Astrocyte of the cerebellum (primary cell): Measurements from ENCODE around the gene FAM53B.

Experiments used
- DNase-seq: peaks from one replicate; pipeline ENCODE4 v3.0.0-alpha.2; 2011; ENCODE audit warnings: low read depth
- H3K4me3 ChIP-seq: 2 replicates; pipeline ENCODE4 v1.5.1; 2011; ENCODE audit warnings: mild to moderate bottlenecking, low read depth, low read length, moderate library complexity
- in situ Hi-C: cut with HindIII; loops from 2 replicates; pipeline ENCODE4 v1.10.0; 2017; ENCODE audit warnings: low sequenced_read_pairs
- TF ChIP-seq, protein P1 (sequence below): IDR thresholded peaks from 2 replicates; pipeline ENCODE4 v1.5.1; 2012; ENCODE audit warnings: low read length, low read depth, moderate library complexity, mild to moderate bottlenecking; ENCODE audit errors: missing control alignments

FAM53B gene

DNA sequence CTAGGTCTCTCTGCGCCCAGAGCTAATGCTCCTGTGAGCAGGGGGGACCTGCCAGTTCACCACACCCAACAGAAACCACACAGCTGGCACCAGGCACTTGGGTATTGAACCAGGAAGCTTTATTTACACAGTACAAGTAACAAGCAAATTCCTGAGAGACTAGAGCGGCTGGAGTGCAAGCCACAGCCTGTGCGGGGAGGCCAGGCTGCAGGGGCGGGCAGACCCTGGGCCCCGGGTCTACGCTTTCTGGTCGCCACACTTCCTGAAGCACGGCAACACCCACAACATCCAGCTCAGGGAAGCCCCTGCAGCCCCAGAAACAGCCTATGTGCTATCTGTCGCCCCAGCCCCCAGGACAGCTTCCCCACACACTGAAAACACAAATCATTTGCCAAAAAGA is 125.0 kb downstream of the FAM53B start:
- TF ChIP-seq, protein P1, sequence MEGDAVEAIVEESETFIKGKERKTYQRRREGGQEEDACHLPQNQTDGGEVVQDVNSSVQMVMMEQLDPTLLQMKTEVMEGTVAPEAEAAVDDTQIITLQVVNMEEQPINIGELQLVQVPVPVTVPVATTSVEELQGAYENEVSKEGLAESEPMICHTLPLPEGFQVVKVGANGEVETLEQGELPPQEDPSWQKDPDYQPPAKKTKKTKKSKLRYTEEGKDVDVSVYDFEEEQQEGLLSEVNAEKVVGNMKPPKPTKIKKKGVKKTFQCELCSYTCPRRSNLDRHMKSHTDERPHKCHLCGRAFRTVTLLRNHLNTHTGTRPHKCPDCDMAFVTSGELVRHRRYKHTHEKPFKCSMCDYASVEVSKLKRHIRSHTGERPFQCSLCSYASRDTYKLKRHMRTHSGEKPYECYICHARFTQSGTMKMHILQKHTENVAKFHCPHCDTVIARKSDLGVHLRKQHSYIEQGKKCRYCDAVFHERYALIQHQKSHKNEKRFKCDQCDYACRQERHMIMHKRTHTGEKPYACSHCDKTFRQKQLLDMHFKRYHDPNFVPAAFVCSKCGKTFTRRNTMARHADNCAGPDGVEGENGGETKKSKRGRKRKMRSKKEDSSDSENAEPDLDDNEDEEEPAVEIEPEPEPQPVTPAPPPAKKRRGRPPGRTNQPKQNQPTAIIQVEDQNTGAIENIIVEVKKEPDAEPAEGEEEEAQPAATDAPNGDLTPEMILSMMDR = no peak
- DNase-seq = no peak
- H3K4me3 ChIP-seq = no peak overlapping the region
- in situ Hi-C loops = loop anchor here (5.0 kb wide), 1 partner anchor 43 kb away; no protein-coding TSS in a partner anchor

DNA sequence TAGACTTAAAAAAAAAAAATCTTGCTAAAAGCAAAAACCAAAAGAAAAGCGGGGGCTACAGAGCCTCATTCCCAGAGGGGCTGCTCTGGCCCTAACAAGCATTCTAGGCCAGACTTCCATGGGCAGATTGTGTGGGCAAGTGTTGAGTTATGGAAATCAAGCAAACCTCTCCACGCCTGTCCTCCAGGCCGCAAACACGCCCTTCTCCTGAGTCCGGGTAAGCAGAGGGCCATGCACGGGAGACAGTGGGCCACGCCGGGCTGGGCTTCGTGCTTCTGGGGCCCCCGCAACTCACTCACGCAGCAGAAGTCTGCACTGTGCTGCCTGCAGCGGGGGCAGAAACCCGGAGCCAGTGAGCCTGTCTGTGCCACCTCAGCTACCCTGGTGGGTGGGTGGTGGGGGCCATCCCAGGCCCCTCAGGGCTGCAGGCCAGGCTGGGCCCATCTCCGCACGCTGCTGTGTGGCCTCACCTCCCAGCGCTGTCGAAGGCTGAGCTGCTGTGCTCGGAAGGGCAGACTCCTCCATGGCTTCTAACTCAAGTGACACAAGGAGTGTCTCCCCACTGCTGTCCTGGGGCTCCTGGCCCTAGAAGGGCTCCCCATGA is 125.6 kb downstream of the FAM53B start:
- no peak overlapping the region for H3K4me3 ChIP-seq
- in situ Hi-C loops = loop anchor here (5.0 kb wide), 1 partner anchor 44 kb away; no protein-coding TSS in a partner anchor
- TF ChIP-seq, protein P1 = no peak
- no peak for DNase-seq

DNA sequence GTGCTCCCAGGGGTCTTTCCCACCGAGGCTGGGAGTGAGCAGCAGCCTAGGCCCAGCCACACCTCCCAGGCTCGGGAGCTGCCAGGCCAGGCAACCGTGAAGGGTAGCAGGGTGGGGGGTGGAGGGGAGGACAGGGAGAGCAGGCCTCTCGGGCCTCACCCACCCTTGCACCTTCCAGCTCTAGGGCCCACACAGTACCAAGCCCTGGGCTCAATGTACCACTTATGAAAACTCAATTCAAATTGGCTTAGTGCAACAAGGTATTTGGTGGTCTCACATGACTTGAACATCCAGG is 127.4 kb downstream of the FAM53B start:
- DNase-seq = no peak
- no peak overlapping the region for H3K4me3 ChIP-seq
- in situ Hi-C loops = loop anchor here (5.0 kb wide), 1 partner anchor 46 kb away; no protein-coding TSS in a partner anchor
- TF ChIP-seq, protein P1 = no peak

DNA sequence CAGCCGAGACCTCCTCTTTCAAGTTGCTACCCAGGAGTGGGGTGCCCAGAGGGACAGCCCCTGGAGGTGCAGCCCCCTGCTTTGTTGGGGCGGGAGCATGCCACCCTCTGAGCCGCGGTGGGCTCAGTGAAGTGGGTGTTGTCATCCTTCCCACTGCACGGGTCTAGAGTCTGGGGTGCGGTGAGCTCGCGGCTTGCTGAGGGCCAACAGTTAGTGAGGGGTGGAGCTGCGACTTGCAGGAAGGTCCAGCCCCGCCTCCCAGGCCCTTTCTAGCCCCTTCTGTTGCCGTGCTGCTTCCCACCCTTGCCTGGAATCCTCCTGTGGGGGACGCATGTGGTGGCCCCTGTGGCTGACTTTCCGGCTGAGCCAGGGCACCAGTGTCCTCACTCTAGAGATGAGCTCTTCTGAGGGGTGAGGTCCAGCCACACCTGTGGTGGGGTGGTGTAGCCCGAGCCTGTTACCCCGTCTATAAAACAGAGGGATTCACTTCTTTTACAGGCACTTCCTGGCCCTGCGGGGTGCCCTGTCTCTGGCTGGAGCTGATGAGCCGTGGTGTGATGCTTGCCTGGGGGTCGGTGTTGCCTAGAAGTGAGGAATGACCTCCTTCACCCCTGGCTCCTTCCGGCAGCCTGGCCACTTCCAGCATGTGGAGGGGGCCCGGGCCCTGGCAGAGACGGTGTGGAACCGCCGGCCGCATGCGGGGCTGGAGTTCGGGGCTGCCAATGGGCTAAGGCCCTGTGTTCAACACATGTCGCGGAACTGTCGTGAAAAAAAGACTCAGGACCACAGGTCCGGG is 127.9 kb downstream of the FAM53B start:
- DNase-seq = no peak
- TF ChIP-seq, protein P1 = no peak
- in situ Hi-C loops = loop anchor here (5.0 kb wide), 1 partner anchor 46 kb away; no protein-coding TSS in a partner anchor
- H3K4me3 ChIP-seq = no peak overlapping the region

DNA sequence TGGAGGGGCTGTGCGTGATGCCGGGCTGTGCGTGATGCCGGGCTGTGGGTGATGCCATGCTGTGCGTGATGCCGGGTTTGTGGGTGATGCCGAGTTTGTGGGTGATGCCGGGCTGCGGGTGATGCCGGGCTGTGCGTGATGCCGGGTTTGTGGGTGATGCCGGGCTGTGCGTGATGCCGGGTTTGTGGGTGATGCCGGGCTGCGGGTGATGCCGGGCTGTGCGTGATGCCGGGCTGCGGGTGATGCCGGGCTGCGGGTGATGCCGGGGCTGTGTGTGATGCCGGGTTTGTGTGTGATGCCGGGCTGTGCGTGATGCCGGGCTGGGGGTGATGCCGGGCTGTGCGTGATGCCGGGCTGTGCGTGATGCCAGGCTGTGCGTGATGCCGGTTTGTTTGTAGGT is 128.9 kb downstream of the FAM53B start:
- TF ChIP-seq, protein P1 = no peak
- in situ Hi-C loops = loop anchor here (5.0 kb wide), 1 partner anchor 47 kb away; no protein-coding TSS in a partner anchor
- no peak overlapping the region for H3K4me3 ChIP-seq
- no peak for DNase-seq

DNA sequence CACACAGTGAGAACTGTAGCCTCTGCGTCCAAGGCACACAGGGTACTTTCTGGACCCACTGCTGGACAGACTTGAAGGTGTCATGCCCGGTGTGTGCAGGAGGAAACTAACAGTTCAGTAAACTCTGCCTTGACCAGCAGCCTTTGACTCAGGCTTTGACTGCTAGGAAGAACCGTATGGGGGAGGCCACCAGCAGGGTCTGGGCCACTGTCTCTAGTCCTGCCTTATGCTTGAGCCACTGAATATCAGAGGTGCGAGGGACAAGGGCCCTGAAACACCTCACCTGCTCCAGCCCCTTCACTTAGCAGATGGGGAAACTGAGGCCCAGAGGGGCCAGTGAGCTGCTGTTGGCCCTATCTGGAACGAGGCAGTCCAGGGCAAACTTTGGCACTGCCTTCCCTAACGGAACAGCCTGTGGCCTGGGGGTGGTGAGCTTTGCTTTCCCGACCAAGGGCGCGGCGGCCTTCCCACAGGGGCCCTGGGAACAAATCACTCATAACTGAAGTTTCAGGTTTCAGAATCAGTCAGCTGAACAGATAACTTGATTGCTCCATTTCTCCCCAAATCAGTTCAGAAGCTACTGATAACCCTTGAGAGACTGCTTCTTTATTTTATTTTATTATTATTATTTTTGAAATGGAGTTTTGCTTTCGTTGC is 130.0 kb downstream of the FAM53B start:
- in situ Hi-C loops = no loop called here
- TF ChIP-seq, protein P1 = no peak
- no peak for DNase-seq
- H3K4me3 ChIP-seq = no peak overlapping the region
